ENCODE data around the gene GPHN.

DNA sequence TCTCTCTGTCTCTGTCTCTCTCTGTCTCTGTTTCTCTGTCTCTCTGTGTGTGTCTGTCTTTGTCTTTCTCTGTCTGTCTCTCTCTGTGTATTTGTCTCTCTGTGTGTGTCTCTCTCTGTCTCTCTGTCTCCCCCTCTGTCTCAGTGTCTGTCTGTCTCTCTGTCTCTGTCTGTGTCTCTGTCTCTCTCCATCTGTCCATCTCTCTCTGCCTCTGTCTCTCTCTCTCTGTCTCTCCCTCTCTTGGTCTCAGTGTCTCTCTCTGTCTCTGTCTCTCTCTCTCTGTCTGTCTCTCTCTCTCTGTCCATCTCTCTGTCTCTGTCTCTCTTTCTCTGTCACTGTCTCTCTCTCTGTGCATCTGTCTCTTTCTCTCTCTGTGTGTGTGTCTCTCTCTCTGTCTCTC lies 537.5 kb downstream of the GPHN start:
- TF ChIP-seq CTCF (IDR thresholded peaks at IDR 0.05) (no peak), GATA2 (CRISPR knock-in tag; IDR thresholded peaks at IDR 0.05) (no peak), ELF1 (IDR thresholded peaks at IDR 0.05) (no peak), RAD21 (IDR thresholded peaks at IDR 0.05; ENCODE audit: low read length) (no peak), TCF12 (IDR thresholded peaks at IDR 0.05) (no peak), EZH2phosphoT487 (IDR thresholded peaks at IDR 0.05; ENCODE audit: borderline replicate concordance, low read depth) (no peak), GABPA (IDR thresholded peaks at IDR 0.05; ENCODE audit: low read depth) (no peak)
- TF ChIP-seq, protein P1, sequence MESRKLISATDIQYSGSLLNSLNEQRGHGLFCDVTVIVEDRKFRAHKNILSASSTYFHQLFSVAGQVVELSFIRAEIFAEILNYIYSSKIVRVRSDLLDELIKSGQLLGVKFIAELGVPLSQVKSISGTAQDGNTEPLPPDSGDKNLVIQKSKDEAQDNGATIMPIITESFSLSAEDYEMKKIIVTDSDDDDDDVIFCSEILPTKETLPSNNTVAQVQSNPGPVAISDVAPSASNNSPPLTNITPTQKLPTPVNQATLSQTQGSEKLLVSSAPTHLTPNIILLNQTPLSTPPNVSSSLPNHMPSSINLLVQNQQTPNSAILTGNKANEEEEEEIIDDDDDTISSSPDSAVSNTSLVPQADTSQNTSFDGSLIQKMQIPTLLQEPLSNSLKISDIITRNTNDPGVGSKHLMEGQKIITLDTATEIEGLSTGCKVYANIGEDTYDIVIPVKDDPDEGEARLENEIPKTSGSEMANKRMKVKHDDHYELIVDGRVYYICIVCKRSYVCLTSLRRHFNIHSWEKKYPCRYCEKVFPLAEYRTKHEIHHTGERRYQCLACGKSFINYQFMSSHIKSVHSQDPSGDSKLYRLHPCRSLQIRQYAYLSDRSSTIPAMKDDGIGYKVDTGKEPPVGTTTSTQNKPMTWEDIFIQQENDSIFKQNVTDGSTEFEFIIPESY (IDR thresholded peaks at IDR 0.05; ENCODE audit: borderline replicate concordance, low read depth): no peak

Measured in SK-N-SH (cell line).